GM23248 (cell line): ENCODE results near the gene ZNF280C. TPM values are rescaled to one million over a fixed set of nuclear protein-coding genes. Genes with fewer than 3 reads are reported as not detected.

ENCODE experiments used
- DNase-seq: peaks from one replicate; pipeline ENCODE4 v3.0.0-alpha.2; 2015
- H2AFZ ChIP-seq: fragments of 200-600 bp; sonication (generic); 2 replicates; pipeline ENCODE4 v1.6.1; 2016; ENCODE audit warnings: antibody characterized with exemption
- H3F3A ChIP-seq: fragments of 200-600 bp; sonication (generic); 2 replicates; pipeline ENCODE4 v1.6.1; 2016; ENCODE audit warnings: mild to moderate bottlenecking, antibody characterized with exemption, mixed run types; ENCODE audit not compliant: insufficient read depth
- H3K27ac ChIP-seq: fragments of 200-600 bp; sonication (generic); 2 replicates; pipeline ENCODE4 v1.5.1; 2016; ENCODE audit warnings: mild to moderate bottlenecking
- H3K27me3 ChIP-seq: fragments of 200-600 bp; sonication (generic); replicated peaks from 2 replicates; pipeline ENCODE4 v1.6.1; 2016; ENCODE audit warnings: mild to moderate bottlenecking; ENCODE audit not compliant: insufficient read depth
- H3K36me3 ChIP-seq: fragments of 200-600 bp; sonication (generic); 2 replicates; pipeline ENCODE4 v1.6.1; 2016; ENCODE audit warnings: low read depth, mild to moderate bottlenecking
- H3K4me1 ChIP-seq: fragments of 200-600 bp; sonication (generic); 2 replicates; pipeline ENCODE4 v1.6.1; 2016; ENCODE audit warnings: mild to moderate bottlenecking; ENCODE audit not compliant: insufficient read depth
- H3K4me2 ChIP-seq: fragments of 200-600 bp; sonication (generic); one replicate; pipeline ENCODE4 v1.6.1; 2016; ENCODE audit warnings: mild to moderate bottlenecking; ENCODE audit not compliant: unreplicated experiment
- H3K4me3 ChIP-seq: fragments of 200-600 bp; sonication (generic); 2 replicates; pipeline ENCODE4 v1.5.1; 2016; ENCODE audit warnings: mild to moderate bottlenecking
- H3K79me2 ChIP-seq: fragments of 200-600 bp; sonication (generic); 2 replicates; pipeline ENCODE4 v1.6.1; 2016; ENCODE audit warnings: mild to moderate bottlenecking; ENCODE audit not compliant: insufficient read depth
- H3K9ac ChIP-seq: fragments of 200-600 bp; sonication (generic); 2 replicates; pipeline ENCODE4 v1.6.1; 2016; ENCODE audit warnings: mild to moderate bottlenecking
- H3K9me2 ChIP-seq: fragments of 200-600 bp; sonication (generic); 2 replicates; pipeline ENCODE4 v1.6.1; 2016; ENCODE audit warnings: mixed run types, mild to moderate bottlenecking, moderate library complexity; ENCODE audit not compliant: insufficient read depth
- H3K9me3 ChIP-seq: fragments of 200-600 bp; sonication (generic); one replicate; pipeline ENCODE4 v1.6.1; 2017; ENCODE audit warnings: low read depth
- H4K20me1 ChIP-seq: fragments of 200-600 bp; sonication (generic); 2 replicates; pipeline ENCODE4 v1.6.0; 2016; ENCODE audit not compliant: insufficient read depth
- EZH2 ChIP-seq: fragments of 200-600 bp; sonication (generic); IDR thresholded peaks from 2 replicates; pipeline ENCODE4 v1.6.1; 2018; ENCODE audit warnings: antibody characterized with exemption, mild to moderate bottlenecking; ENCODE audit not compliant: insufficient read depth, poor library complexity, severe bottlenecking
- EZH2phosphoT487 ChIP-seq: fragments of 200-600 bp; sonication (generic); IDR thresholded peaks from 2 replicates; pipeline ENCODE4 v1.6.1; 2018; ENCODE audit warnings: antibody characterized with exemption, moderate library complexity, mild to moderate bottlenecking, low read depth; ENCODE audit not compliant: insufficient read depth
- WGBS, 2 experiments: methylation state at CpG; one replicate each; pipeline ENCODE4 v1.1.6; 2015 to 2017; ENCODE audit warnings: low lambda C conversion rate in 2 of 2, low coverage in 1 of 2; ENCODE audit errors: missing lambda C conversion rate in 2 of 2; 5-methylcytosine and 5-hydroxymethylcytosine counted together
- in situ Hi-C: fragments of 300-500 bp; cut with MboI; formaldehyde crosslinking; loops from 2 replicates; pipeline ENCODE4 v1.15.0; 2020
- polyA plus RNA-seq: library from polyadenylated mRNA; unstranded; fragments of >200 nt; fragmentation: Nextera tagmentation; extraction: Ambion mirVana; gene quantifications from 2 replicates; pipeline ENCODE4 v1.2.1, GENCODE V29; 2016
- total RNA-seq: library from RNA; depleted of rRNA; stranded (reverse); fragments of >200 nt; shearing (Covaris generic); gene quantifications from 2 replicates; pipeline ENCODE4 v1.2.3, GENCODE V29; 2014

ZNF280C gene
- total and polyA plus RNA-seq, 2 experiments from 2014 or later, result 2.0 to 3.4 TPM

DNA sequence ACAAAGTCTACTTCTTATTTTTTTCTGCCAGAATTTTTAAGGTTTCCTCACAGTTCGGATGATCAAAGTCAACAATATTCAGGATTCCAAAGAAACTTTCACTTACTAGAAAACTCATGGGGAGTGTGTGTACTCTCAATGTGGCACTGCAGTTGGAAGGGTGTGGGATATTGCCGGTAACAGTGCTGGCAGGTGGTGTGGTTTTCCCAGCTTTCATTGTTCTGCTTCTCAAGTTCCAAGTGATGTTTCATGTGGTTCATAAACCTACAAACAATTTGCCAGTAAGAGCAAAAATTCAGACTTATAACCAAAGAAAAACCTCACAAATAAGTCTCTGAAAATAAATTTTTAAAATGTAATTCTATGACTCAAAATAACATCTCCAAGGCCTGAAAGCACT lies 39.8 kb downstream of the ZNF280C start:
- no peaks in the 10 kb centered on the region for H4K20me1 ChIP-seq
- H3K4me3 ChIP-seq, result no peak overlapping the region
- H3K36me3 ChIP-seq, result 0 out of 2 replicates have a peak, but pooled peaks cover 7% of the 10 kb centered on the region
- no peaks in the 10 kb centered on the region for H3K9me2 ChIP-seq
- in situ Hi-C loops, result no loop called here
- H2AFZ ChIP-seq, result no peak overlapping the region
- H3K79me2 ChIP-seq, result no peaks in the 10 kb centered on the region
- no peak overlapping the region for H3K4me2 ChIP-seq
- H3K27ac ChIP-seq, result no peak overlapping the region
- H3K4me1 ChIP-seq, result no peaks in the 10 kb centered on the region
- H3K9ac ChIP-seq, result no peak overlapping the region
- H3F3A ChIP-seq, result no peaks in the 10 kb centered on the region
- TF ChIP-seq EZH2 (no peak), EZH2phosphoT487 (no peak)
- no peaks in the 10 kb centered on the region for H3K9me3 ChIP-seq
- H3K27me3 ChIP-seq, result no peaks in the 10 kb centered on the region
- no peak for DNase-seq
- WGBS, 2 experiments, result 97 to 100% methylated on average over 2 of the region's 2 CpGs

GRCh38 chrX:130224810-130225209 lies 43.9 kb downstream of the ZNF280C start:
- Histone ChIP-seq H3K4me3 (no peak overlapping the region), H3K9me3 (no peaks in the 10 kb centered on the region), H3K9ac (no peak overlapping the region), H3K27ac (no peak overlapping the region), H3K9me2 (no peaks in the 10 kb centered on the region), H4K20me1 (no peaks in the 10 kb centered on the region), H3K27me3 (no peaks in the 10 kb centered on the region), H2AFZ (no peak overlapping the region), H3F3A (no peaks in the 10 kb centered on the region), H3K4me1 (no peaks in the 10 kb centered on the region), H3K36me3 (0 out of 2 replicates have a peak, but pooled peaks cover 3% of the 10 kb centered on the region), H3K4me2 (no peak overlapping the region), H3K79me2 (no peaks in the 10 kb centered on the region)
- WGBS, 2 experiments, result 77% methylated on average over 2 of the region's 2 CpGs
- in situ Hi-C loops, result no loop called here
- peak; percentile 5 for DNase-seq
- TF ChIP-seq EZH2, result no peak
- no peak for TF ChIP-seq EZH2phosphoT487

DNA sequence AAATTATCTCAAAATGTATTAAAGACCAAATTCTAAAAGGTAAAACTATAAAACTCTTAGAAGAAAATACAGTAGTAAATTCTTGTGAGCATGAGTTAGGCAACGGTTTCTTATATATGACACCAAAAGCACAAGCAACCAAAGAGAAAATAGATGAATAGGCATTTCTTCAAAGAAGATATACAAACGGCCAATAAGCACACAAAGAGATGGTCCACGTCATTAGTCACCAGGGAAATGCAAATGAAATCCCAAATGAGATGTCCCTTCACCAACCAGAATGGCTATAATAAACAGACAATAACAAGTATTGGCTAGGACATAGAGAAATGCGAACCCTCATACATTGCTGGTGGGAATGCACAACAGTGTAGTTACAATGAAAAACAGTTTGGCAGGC lies 52.4 kb downstream of the ZNF280C start:
- Histone ChIP-seq H3K27ac (no peak overlapping the region), H3K9me2 (no peaks in the 10 kb centered on the region), H3K9me3 (no peaks in the 10 kb centered on the region), H3K4me3 (no peak overlapping the region), H3K4me1 (no peaks in the 10 kb centered on the region), H3K79me2 (no peaks in the 10 kb centered on the region), H2AFZ (no peak overlapping the region), H3K36me3 (no peaks in the 10 kb centered on the region; the same call in 1 of the 2 replicates), H3F3A (no peaks in the 10 kb centered on the region), H3K9ac (no peak overlapping the region), H3K27me3 (no peaks in the 10 kb centered on the region), H4K20me1 (no peaks in the 10 kb centered on the region), H3K4me2 (no peak overlapping the region)
- DNase-seq, result peak; percentile 45
- no peak for TF ChIP-seq EZH2
- TF ChIP-seq EZH2phosphoT487, result no peak
- in situ Hi-C loops, result no loop called here
- 74 to 75% methylated on average over 4 of the region's 4 CpGs for WGBS, 2 experiments

DNA sequence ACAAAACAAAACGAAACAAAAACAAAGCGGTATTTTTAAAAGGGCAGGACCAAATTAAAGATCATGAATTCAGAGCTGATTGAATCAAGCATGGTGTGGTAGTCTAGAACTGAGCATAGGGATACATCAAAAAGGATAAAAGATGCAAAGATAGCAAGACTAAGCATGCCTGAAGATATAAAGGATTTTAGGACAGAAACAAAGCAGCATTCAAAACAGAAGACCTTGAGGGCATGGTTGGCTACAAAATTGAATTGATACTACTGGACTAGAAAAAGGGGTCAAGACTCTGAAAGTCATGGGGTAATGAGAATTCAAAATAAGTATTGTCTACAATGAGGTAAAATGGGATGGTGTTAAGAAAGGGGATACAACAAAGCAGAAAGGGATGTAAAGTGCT lies 55.3 kb downstream of the ZNF280C start:
- no peaks in the 10 kb centered on the region for H3K9me3 ChIP-seq
- no peaks in the 10 kb centered on the region for H3K4me1 ChIP-seq
- H3F3A ChIP-seq, result no peaks in the 10 kb centered on the region
- H3K4me3 ChIP-seq, result no peak overlapping the region
- no peaks in the 10 kb centered on the region; the same call in 1 of the 2 replicates for H3K36me3 ChIP-seq
- no peak overlapping the region for H3K9ac ChIP-seq
- H3K27me3 ChIP-seq, result no peaks in the 10 kb centered on the region
- DNase-seq, result no peak
- TF ChIP-seq EZH2phosphoT487, result no peak
- TF ChIP-seq EZH2, result no peak
- H4K20me1 ChIP-seq, result no peaks in the 10 kb centered on the region
- no peak overlapping the region for H3K27ac ChIP-seq
- H3K4me2 ChIP-seq, result no peak overlapping the region
- in situ Hi-C loops, result no loop called here
- WGBS, 2 experiments, result 97 to 100% methylated on average over 2 of the region's 2 CpGs
- no peaks in the 10 kb centered on the region for H3K9me2 ChIP-seq
- H3K79me2 ChIP-seq, result no peaks in the 10 kb centered on the region
- H2AFZ ChIP-seq, result no peak overlapping the region

DNA sequence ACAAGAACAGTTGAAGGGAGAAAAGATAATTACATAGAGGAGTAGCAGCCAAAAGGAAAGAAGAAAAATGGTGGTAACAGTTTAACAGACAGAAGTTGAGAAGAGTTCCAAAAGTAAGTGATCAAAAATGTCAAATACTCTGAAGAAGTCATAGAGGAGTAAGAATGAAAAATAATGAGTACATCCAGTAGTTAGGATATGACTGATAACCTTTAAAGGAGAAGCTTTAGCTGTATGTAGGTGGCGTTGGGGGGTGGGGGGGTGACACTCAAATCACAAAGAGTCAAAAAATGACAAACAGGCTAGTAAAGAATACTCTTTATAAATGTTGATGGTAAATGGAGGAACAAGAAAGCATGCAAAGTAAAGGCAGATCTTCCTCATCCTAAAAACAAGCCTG lies 56.3 kb downstream of the ZNF280C start:
- TF ChIP-seq EZH2phosphoT487 (no peak), EZH2 (no peak)
- in situ Hi-C loops, result no loop called here
- 82 to 100% methylated on average over 1 of the region's 1 CpG for WGBS, 2 experiments

More for the DNA sequence above, 56.3 kb downstream of the ZNF280C start:
- no peaks in the 10 kb centered on the region for H3K4me1 ChIP-seq
- H3K36me3 ChIP-seq, result no peaks in the 10 kb centered on the region; the same call in 1 of the 2 replicates
- no peaks in the 10 kb centered on the region for H3K79me2 ChIP-seq
- no peaks in the 10 kb centered on the region for H3K9me2 ChIP-seq
- H3K9me3 ChIP-seq, result no peaks in the 10 kb centered on the region
- no peak overlapping the region for H3K9ac ChIP-seq
- no peak overlapping the region for H2AFZ ChIP-seq
- no peaks in the 10 kb centered on the region for H4K20me1 ChIP-seq
- H3K27ac ChIP-seq, result no peak overlapping the region
- no peaks in the 10 kb centered on the region for H3F3A ChIP-seq
- no peak overlapping the region for H3K4me3 ChIP-seq
- no peaks in the 10 kb centered on the region for H3K27me3 ChIP-seq
- no peak overlapping the region for H3K4me2 ChIP-seq
- DNase-seq, result no peak
